ENCODE results near the gene AFAP1L2.
"Not testable (repeated sequence)": the region's sequence is repeated elsewhere in the genome, so short reads cannot be mapped to it uniquely, and the experiment has no call there.

The AFAP1L2 gene

GRCh38 chr10:114334301-114334700, 70.0 kb downstream of the AFAP1L2 start:
- no peak for DNase-seq

GRCh38 chr10:114333441-114333840, 70.9 kb downstream of the AFAP1L2 start:
- DNase-seq: not testable (repeated sequence)

- no peak for DNase-seq
These were observed 71.8 kb downstream of the AFAP1L2 start for GRCh38 chr10:114332301-114333192.

- no peak for DNase-seq
These were observed 74.5 kb downstream of the AFAP1L2 start for GRCh38 chr10:114329634-114330365.

GRCh38 chr10:114328874-114329273, 75.4 kb downstream of the AFAP1L2 start:
- DNase-seq: no peak

GRCh38 chr10:114328441-114328812, 75.9 kb downstream of the AFAP1L2 start:
- DNase-seq: no peak

GRCh38 chr10:114327537-114328440, 76.5 kb downstream of the AFAP1L2 start:
- no peak for DNase-seq

GRCh38 chr10:114326795-114327194, 77.5 kb downstream of the AFAP1L2 start:
- no peak for DNase-seq

- no peak for DNase-seq
These were observed 81.3 kb downstream of the AFAP1L2 start for GRCh38 chr10:114323023-114323422.

GRCh38 chr10:114322344-114322743, 82.0 kb downstream of the AFAP1L2 start:
- DNase-seq: no peak

GRCh38 chr10:114320249-114321116, 83.8 kb downstream of the AFAP1L2 start:
- DNase-seq: no peak

GRCh38 chr10:114319406-114320248, 84.7 kb downstream of the AFAP1L2 start:
- DNase-seq: no peak

GRCh38 chr10:114316744-114317143, 87.6 kb downstream of the AFAP1L2 start:
- no peak for DNase-seq

GRCh38 chr10:114315566-114316420, 88.5 kb downstream of the AFAP1L2 start:
- DNase-seq: no peak

GRCh38 chr10:114313866-114314265, 90.4 kb downstream of the AFAP1L2 start:
- no peak for DNase-seq

- DNase-seq: no peak
These were observed 91.2 kb downstream of the AFAP1L2 start for GRCh38 chr10:114313139-114313538.

- DNase-seq: no peak
These were observed 92.6 kb downstream of the AFAP1L2 start for GRCh38 chr10:114311496-114312209.

- no peak for DNase-seq
These were observed 93.3 kb downstream of the AFAP1L2 start for GRCh38 chr10:114311023-114311422.

GRCh38 chr10:114310346-114310745, 94.0 kb downstream of the AFAP1L2 start:
- no peak for DNase-seq

- no peak for DNase-seq
These were observed 95.0 kb downstream of the AFAP1L2 start for GRCh38 chr10:114309364-114309651.

All from SIG-M5 (cell line).